NCI-H1417 (cell line): Measurements from ENCODE around the gene ZNF491.
A peak's percentile ranks its signal among the peaks of the same experiment; 100 is the strongest.
"Not testable (repeated sequence)": the region's sequence is repeated elsewhere in the genome, so short reads cannot be mapped to it uniquely, and the experiment has no call there.

Experiments used
- DNase-seq, 3 experiments: peaks; one replicate each; lab custom pipeline; 2025; lab: John Stamatoyannopoulos, UW

ZNF491 gene

GRCh38 chr19:11798391-11799330 lies at the start of gene ZNF491:
Gene ZNF491, plus strand, starts transcription at chr19:11798523. Its CDS starts 7,431 bp downstream, at chr19:11805954.
- DNase-seq: peak; percentile 88 to 96 (median 92)

- DNase-seq: no peak
These were observed 48.6 kb upstream of the ZNF491 start for GRCh38 chr19:11749751-11750150.

DNA sequence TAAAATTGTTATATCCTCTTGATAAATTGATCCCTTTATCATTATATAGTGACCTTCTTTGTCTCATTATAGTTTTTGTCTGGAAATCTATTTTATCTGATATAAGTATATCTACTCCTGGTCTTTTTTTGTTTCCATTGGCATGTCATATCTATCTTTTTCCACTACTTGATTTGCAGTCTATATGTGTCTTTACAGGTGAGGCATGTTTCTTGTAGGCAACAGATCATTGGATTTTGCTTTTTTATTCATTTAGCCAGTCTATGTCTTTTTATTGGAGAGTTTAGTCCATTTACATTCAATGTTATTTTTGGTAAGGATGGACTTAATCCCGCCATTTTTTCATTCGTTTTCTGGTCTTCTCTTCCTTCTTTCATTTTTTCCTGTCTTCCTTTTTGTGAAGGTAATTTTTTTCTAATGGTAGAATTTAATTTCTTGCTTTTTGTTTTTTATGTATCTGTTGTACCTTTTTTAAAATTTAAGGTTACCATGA lies 46.0 kb upstream of the ZNF491 start:
- no peak for DNase-seq

GRCh38 chr19:11754663-11755062 lies 43.7 kb upstream of the ZNF491 start:
- no peak for DNase-seq

DNA sequence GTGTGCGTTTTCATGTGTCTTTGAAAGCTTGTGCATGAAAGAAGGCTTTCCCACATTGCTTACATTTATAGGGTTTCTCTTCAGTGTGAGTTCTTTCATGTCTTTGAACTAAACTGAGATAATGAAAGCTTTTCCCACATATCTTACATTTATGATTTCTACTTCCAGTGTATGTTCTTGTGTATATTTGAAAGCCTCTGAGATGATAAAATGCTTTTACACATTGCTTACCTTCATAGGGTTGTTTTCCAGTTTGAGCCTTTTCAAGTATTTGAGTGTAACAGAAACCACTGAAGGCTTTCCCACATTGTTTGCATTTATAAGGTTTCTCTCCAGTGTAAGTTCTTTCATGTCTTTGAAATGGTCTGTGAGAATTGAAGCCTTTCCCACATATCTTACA lies 41.4 kb upstream of the ZNF491 start:
- no peak for DNase-seq

DNA sequence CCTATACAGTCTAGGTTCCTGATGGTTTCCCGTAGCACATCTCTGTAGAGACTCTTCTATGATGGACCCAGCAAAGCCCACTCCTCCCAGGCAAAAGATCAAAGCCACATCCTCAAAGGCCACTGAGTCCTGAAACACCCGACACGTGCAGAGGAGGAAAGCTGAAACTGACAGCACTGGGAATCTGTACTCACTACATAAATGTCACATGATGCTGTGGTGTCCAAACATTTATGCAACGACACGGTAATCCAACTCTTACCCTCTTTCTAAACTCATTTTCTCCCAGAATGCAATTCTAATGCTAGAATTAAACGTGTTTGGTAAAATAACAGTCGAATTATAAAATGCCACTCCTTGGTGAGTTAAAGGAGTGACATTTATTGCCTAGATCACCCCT lies 38.5 kb upstream of the ZNF491 start:
- DNase-seq: no peak

GRCh38 chr19:11763117-11763516 lies 35.2 kb upstream of the ZNF491 start:
- no peak for DNase-seq

- no peak for DNase-seq
These were observed 34.7 kb upstream of the ZNF491 start for GRCh38 chr19:11763611-11764010.

DNA sequence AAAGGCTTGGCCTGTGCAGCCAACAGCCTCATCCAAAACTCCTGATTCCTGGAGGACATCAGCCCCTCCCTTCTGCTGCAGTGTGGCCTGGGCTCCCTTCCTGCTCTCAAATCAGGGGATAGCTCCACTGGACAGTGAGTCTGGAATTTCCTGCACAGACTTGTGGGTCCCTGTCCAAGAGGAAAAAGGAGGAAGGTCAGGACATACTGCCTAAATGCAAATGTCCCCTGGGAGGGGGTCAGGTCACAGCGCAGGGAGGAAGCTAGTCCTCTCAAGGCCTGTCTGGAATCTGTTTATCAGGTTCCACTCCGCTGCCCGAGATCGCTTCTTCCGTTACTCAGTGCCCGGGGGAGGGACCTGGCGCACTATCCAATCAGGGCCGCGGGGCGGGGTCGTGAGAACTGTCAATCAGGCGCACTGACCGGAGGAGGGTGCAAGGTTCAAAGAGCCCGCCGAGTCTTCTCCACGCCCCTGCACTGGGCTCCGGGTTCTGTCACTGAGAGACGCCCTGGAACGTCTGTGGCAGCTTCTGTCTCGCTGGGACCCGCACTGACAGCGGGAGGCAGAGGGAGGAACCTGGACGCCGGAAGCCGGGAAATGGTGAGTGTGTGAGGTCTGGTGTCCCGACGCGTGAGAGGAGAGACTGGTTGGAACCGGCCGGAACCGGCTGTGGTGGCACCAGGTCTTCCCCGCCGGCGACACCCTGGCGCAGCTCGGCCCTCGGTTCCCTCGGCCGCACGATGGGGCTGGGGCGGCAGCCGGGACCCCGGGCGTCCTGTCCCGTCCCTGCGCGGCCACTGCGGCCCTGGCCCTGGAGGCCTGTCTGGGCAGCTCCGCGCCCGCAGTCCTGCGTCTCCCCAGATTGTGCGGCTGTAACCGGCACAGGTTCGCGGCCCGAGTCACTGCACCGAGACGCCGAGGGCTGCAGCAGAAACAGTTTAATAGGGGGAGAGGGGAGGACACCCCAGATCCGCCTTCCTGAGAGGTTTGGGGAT lies 31.4 kb upstream of the ZNF491 start, which contains the start of gene ZNF441:
Gene ZNF441 (plus strand): TSS at position 404 of the 995 bp plus-strand sequence. CDS start 194 bp downstream, at position 598.
- DNase-seq: peak; percentile 87 to 98 (median 96)

- DNase-seq: peak in 2 of 3 experiments; percentile 54 to 55
These were observed 30.6 kb upstream of the ZNF491 start for GRCh38 chr19:11767633-11768133.

GRCh38 chr19:11769995-11770394 lies 28.3 kb upstream of the ZNF491 start:
- no peak for DNase-seq

- not testable (repeated sequence) for DNase-seq
These were observed 26.8 kb upstream of the ZNF491 start for GRCh38 chr19:11771520-11771919.

GRCh38 chr19:11776669-11777068 lies 21.7 kb upstream of the ZNF491 start:
- not testable (repeated sequence) for DNase-seq

DNA sequence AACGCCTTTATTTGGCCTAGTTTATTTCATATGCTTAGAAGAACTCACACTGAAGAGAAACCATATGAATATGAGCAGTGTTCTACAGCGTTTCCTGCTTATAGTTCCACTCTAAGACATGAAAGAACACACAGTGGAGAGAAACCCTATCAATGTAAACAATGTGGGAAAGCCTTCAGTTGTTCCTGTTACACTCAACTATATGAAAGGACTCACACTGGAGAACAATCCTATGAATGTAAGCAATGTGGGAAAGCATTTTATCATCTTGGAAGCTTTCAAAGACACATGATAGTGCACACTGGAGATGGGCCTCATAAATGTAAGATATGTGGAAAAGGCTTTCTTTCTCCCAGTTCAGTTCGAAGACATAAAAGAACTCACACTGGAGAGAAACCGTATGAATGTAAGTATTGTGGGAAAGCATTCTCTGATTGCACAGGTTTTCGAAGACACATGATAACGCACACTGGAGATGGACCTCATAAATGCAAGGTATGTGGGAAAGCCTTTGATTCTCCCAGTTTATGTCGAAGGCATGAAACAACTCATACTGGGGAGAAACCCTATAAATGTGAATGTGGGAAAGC lies 17.8 kb upstream of the ZNF491 start:
- no peak for DNase-seq

GRCh38 chr19:11781295-11782057 lies 16.8 kb upstream of the ZNF491 start:
- no peak for DNase-seq

DNA sequence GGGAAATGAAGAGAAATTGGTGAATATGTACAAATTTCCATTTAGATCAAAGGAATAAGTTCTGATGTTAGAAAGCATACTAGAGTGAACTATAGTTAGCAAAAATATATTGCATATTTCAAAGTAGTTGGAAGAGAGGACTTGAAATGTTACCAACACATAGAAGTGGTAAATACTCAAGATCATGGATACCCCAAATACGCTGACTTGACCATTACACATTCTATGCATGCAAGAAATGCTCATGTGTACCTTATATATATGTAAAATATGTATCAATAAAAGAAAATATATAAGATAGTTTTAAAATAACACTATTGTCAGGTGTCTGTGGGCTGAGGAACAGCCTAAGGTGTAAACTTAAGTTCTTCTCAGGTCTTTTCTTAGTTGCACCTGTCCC lies 14.6 kb upstream of the ZNF491 start:
- no peak for DNase-seq

DNA sequence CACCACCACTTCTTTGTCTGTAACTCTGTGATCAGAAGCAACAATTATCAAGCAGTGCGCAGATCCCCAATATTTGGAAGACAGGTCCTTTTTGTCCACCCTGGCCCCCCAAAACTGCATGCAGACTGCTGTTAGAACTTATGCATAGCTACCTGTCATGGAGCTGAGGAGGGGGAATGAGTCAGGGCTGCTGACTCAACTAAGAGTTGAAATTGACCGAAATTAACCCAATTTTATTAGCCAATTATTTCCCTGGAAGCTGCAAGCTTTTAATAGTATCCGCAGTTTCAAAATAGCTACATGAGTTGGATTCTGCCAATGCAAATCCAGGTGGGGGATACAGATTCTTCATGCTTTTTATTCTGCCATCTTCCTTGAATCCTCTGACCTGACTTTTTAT lies 14.0 kb upstream of the ZNF491 start:
- no peak for DNase-seq

DNA sequence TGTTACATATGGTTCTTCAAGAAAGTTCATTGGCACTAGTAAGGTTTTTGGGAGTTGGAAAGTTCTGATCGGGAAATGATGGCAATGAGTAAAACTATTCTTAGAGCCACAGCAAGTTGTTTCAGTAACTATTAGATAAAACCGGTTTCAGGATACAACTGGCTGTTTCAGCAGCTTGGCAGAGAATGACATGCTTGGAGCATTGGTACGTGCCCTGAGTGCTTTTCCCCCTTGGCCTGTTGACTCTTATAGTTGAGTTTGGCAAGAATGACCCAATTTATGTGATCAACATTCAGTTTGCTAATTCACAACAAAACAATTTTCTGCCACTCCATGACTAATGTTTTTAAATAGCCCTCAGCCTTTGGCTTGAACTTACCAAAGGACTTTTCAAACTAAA lies 10.8 kb upstream of the ZNF491 start:
- DNase-seq: no peak

DNA sequence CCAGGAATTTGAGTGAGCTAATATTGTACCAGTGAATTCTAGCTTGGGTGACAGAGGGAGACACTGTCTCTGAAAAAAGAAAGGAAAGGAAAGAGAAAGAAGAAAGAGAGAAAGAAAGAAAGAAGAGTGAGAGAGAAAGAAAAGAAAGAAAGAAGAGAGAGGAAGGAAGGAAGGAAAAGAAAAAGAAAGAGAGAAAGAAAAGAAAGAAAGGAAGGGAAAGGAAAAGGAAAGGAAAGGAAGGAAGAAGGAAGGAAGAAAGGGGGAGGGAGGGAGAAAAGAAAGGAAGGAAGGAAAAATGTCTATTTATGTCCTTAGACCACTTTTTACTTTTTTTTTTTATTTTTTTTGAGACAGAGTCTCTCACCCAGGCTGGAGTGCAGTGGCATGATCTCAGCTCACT lies 5.4 kb upstream of the ZNF491 start:
- no peak for DNase-seq

- DNase-seq: peak; percentile 83 to 98 (median 93)
These were observed 832 bp upstream of the ZNF491 start for GRCh38 chr19:11797491-11797890.
